RWPE1 (cell line): ENCODE measurements around the gene CEP170B.

Experiments used
- CTCF ChIA-PET: fragments of 350-600 bp; sonication (Branson Sonifier 250); formaldehyde crosslinking; extraction: SDS; loops from one replicate; lab custom pipeline; 2021; lab: Yijun Ruan, JAX
- POLR2A ChIA-PET: fragments of 400-600 bp; formaldehyde crosslinking; extraction: SDS; loops from one replicate; lab custom pipeline; 2020; ENCODE audit warnings: antibody characterized with exemption; ENCODE audit not compliant: low non-redundant PET; lab: Yijun Ruan, JAX
- DNase-seq: peaks from one replicate; pipeline ENCODE4 v3.0.0; 2012; ENCODE audit warnings: low spot score
- H3K27ac ChIP-seq: fragments of 450-650 bp; 2 replicates; pipeline ENCODE4 v1.5.1; 2017
- TF ChIP-seq, protein P1 (sequence below): fragments of 450-650 bp; conservative IDR thresholded peaks from 2 replicates; pipeline ENCODE4 v1.5.1; 2017; ENCODE audit warnings: low read depth, mild to moderate bottlenecking

Gene CEP170B

DNA sequence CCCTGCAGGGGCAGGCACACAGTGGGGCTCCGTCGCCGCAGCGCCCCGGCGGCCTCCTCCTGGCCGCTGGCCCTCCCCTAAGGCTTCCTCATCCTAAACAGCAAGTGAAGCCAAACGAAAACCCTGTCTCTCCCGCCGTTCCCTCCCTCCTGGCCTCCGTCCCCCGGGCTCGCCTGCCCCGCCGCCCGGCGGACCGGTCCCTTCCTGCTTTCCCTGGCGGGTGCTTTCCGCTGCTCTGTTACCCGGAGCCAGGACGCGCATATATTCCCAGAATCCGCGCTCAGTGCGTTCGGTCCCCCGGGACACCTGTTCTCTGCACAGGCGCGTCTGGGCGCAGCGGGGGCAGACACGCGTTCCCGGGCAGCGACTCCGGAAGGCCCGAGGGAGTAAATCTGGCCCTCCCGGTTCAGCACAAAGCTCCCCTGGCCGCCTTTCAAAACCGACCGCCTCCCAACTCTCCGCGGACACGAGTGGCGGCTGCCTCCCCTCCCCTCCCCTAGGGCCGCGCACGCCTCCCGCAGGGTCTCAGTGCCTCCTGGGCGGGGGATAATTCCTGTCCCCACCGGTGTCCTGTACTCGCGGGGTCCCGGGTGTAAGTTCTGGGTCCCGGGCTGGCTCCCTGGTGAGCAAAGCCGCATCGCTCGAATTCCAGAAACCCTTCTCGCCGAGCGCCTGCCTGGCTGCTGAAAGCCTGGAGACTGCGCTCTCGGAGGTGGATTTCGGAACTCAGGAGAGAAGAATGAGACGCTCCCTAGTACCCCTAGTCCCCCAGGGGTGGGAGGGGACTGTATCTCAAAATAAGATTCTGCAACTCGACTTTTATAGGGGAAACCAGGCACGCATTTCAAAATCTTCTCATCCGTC is 21.4 kb upstream of the CEP170B start:
- TF ChIP-seq, protein P1, sequence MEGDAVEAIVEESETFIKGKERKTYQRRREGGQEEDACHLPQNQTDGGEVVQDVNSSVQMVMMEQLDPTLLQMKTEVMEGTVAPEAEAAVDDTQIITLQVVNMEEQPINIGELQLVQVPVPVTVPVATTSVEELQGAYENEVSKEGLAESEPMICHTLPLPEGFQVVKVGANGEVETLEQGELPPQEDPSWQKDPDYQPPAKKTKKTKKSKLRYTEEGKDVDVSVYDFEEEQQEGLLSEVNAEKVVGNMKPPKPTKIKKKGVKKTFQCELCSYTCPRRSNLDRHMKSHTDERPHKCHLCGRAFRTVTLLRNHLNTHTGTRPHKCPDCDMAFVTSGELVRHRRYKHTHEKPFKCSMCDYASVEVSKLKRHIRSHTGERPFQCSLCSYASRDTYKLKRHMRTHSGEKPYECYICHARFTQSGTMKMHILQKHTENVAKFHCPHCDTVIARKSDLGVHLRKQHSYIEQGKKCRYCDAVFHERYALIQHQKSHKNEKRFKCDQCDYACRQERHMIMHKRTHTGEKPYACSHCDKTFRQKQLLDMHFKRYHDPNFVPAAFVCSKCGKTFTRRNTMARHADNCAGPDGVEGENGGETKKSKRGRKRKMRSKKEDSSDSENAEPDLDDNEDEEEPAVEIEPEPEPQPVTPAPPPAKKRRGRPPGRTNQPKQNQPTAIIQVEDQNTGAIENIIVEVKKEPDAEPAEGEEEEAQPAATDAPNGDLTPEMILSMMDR, result no peak
- no peak overlapping the region for H3K27ac ChIP-seq
- no peak for DNase-seq
- POLR2A ChIA-PET, result no interaction called here
- CTCF ChIA-PET, result no interaction called here

DNA sequence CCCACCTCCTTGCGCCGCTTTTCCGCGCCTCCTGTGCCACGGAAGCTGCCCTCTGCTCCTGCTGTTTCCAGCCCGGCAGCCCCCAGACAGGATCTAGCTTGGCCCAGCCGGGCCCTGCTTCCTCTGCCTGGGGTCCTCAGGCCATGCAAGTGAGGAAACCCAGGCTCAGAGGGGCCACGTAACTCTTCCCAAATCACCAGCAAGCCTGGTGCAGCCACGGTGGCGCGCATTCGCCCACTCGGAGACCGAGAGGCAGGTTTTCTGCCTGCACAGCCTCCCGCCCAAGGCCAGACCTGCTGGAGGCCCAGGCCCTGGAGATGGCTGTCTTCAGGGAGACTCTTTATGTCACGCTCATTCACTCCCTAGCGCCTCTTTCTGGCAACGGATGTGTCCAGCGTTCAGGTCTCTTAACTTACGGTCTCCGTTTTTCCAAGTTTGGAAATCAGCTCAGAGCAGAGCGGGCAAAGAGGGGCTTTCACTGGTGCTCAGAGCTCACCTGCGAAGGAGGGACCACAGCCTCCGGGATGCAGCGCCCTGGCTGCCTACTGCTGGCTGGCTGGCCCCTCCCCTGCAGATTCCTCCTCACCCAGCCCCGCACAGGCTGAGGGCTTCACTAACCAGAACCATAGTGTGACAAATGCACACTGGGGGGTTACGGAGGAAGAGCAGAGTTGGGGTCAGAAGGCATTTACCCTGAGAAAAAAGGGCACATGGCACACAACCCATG is 20.6 kb upstream of the CEP170B start:
- TF ChIP-seq, protein P1, result no peak
- DNase-seq, result no peak
- ChIA-PET POLR2A (no interaction called here), CTCF (interaction anchor here (0.7 kb wide), 1 partner anchor 38 kb away, joined by 5 read pairs; no protein-coding TSS in a partner anchor)
- no peak overlapping the region for H3K27ac ChIP-seq

DNA sequence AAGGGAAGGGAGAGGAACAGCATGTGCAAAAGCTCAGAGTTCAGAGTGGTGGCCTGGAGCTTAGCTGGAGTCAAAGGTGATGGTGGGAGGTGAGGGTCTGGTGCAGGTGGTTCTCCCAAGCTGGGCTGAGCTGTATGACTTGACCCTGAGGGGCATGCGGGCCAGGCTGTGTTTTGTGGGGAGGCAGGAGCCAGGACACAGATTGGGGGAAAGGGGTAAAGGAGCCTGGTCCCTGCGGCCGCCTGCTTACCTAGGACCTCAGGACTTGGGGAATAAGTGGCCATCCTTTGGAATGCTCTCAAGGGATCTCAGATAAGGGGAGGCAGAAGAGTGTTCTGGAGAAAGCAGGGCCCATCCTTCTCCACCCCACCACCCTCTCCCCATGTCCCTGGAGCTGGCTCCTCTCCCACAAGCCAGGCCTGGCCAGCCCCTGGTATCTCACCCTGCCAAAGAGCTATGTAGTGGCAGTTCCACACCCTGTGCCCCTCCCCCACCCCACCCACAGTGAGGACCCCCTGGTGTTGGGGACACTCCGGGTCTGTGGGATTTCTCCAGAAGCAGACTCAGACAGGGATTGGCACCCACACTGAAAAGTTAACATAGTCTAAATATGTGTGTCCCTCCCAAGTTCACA is 19.9 kb upstream of the CEP170B start:
- TF ChIP-seq, protein P1, result no peak

DNA sequence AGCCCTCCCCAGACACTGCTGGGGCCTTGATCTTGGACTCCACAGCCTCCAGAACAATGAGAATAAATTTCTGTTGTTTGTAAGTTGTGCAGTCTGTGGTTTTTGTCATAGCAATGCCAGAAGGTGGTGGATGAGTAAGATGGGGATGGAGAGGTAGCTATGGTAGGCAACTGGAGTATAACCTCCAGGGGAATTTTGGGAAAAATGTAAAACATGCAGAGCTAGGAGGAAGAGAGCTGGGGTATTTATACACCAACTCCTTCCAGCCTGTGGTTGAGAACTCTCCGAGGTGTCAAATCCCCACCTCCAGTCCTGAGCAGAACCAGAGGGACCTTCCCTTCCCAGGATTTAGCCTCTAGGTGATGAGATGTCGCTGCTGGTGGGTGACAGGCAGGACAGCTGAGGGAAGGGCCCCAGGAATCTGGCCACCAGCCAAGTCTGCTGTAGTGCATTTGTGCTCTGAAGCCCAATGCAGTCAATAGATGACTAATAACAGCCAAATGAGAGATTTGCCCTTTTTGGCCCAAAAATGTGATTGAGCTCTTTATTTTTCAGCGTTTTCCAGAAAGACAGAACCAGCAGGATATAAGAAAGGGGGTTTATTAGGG is 19.1 kb upstream of the CEP170B start:
- DNase-seq, result no peak
- CTCF ChIA-PET, result interaction anchor here (0.6 to 1.2 kb wide), 3 partner anchors 11 to 240 kb away, joined by 3 to 4 read pairs (median 3); no protein-coding TSS in a partner anchor

More for the DNA sequence above, 19.9 kb upstream of the CEP170B start:
- ChIA-PET CTCF (interaction anchor here (0.7 kb wide), 1 partner anchor 39 kb away, joined by 5 read pairs; no protein-coding TSS in a partner anchor), POLR2A (no interaction called here)
- DNase-seq, result no peak
- H3K27ac ChIP-seq, result no peak overlapping the region

DNA sequence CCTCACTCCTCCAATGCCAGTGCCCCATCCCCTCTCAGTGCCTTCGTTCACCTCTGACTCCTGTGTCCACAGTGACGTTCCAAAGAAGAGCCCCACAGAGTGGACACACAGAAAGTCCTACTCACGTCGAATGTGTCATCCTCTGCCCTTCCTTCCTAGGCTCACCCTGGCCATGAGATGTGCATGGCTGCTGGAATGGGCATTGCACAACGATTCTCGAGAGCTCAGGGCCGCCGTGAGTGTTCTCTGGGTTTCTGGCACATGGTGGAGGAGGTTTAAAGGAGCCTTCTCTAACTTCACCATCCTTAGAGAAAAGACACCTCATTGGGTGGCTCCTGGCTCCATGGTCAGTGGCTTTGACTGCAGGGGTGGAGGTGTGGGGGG is 12.8 kb upstream of the CEP170B start:
- H3K27ac ChIP-seq, result no peak overlapping the region
- CTCF ChIA-PET, result no interaction called here
- TF ChIP-seq, protein P1, result no peak
- POLR2A ChIA-PET, result no interaction called here
- DNase-seq, result no peak

More for the DNA sequence above, 19.1 kb upstream of the CEP170B start:
- POLR2A ChIA-PET, result interaction anchor here (0.5 kb wide), 1 partner anchor 164 kb away, joined by 3 read pairs; no protein-coding TSS in a partner anchor
- TF ChIP-seq, protein P1, result no peak
- no peak overlapping the region for H3K27ac ChIP-seq
